Epithelial cell of esophagus (primary cell): Measurements from ENCODE around the gene CEP57L1.

ENCODE experiments used
- DNase-seq: peaks from one replicate; pipeline ENCODE4 v3.0.0; 2010; ENCODE audit warnings: low read depth
- H3K4me3 ChIP-seq: 2 replicates; pipeline ENCODE4 v1.5.1; 2011; ENCODE audit warnings: mild to moderate bottlenecking, low read length, control low read depth
- CTCF ChIP-seq: IDR thresholded peaks from 2 replicates; pipeline ENCODE4 v1.5.1; 2011; ENCODE audit warnings: low read depth, mild to moderate bottlenecking, low read length, control low read depth, inconsistent platforms; ENCODE audit not compliant: insufficient read depth; ENCODE audit errors: missing control alignments

CEP57L1 gene

GRCh38 chr6:109170333-109170732 lies 75.0 kb downstream of the CEP57L1 start:
- no peak for TF ChIP-seq CTCF
- no peak for DNase-seq
- no peak overlapping the region for H3K4me3 ChIP-seq

GRCh38 chr6:109172101-109172746 lies 76.9 kb downstream of the CEP57L1 start:
- DNase-seq, result no peak
- no peak overlapping the region for H3K4me3 ChIP-seq
- TF ChIP-seq CTCF, result no peak

GRCh38 chr6:109174916-109175315 lies 79.6 kb downstream of the CEP57L1 start:
- DNase-seq, result no peak
- TF ChIP-seq CTCF, result no peak
- no peak overlapping the region for H3K4me3 ChIP-seq

GRCh38 chr6:109178921-109179320 lies 83.6 kb downstream of the CEP57L1 start:
- H3K4me3 ChIP-seq, result no peak overlapping the region
- no peak for TF ChIP-seq CTCF
- no peak for DNase-seq

- H3K4me3 ChIP-seq, result no peak overlapping the region
- TF ChIP-seq CTCF, result no peak
- DNase-seq, result no peak
Observed at GRCh38 chr6:109179507-109179906, 84.2 kb downstream of the CEP57L1 start.

- no peak for TF ChIP-seq CTCF
- no peak overlapping the region for H3K4me3 ChIP-seq
- DNase-seq, result no peak
Observed at GRCh38 chr6:109182578-109182977, 87.3 kb downstream of the CEP57L1 start.

GRCh38 chr6:109183109-109183650 lies 87.9 kb downstream of the CEP57L1 start:
- no peak overlapping the region for H3K4me3 ChIP-seq
- TF ChIP-seq CTCF, result no peak
- no peak for DNase-seq
